ENCODE results near the gene DUSP8. TPM values are rescaled to one million over a fixed set of nuclear protein-coding genes. Genes with fewer than 3 reads are reported as not detected.

Gene DUSP8
- total RNA-seq, 1 donor from 2014 or later = 2.2 TPM

DNA sequence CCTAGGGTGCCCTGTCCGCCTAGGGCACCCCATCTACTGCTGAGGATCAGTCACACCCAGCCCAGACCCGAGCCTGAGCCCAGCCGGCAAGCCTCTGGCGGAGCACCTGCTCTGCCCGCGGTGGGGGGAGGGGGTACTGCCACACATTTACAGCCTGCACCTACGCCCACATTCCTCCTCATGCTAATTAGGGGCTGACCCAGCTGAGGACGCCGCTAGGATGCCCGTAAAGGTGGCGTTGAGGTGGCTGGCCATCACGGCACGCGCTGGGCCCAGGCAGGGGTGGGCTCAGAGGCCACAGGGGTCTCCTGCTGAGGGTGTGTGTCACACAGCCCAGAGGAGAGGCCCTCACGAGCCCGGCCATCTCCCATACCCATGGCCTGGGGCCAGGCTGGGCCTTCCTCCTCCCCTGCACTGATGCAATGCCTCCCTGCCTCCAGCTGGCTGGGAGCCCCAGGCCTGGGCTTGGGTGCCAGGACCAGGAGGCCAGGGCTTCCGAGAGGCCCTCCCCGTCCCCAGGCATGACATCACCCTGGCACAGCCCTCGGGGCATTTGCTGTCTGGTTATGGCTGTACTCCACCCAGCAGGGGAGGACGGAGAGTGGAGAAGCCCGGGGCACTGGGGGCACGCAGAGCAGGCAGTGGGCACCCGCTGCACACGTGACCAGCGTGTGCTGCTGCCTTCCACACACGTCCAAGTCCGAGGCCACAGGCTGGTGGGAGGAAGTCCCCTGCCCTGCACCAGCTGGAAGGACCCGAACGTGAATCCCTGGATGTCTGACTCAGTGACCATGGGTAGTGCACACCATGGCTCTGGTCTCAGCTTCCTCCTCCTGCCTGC lies 12.7 kb downstream of the DUSP8 start:
- Mint-ChIP-seq H3K27me3 (ENCODE audit: unreplicated experiment) (peaks cover 9% of the 10 kb centered on the region), H3K36me3 (ENCODE audit: low read depth, unreplicated experiment) (no peaks in the 10 kb centered on the region), H3K4me1 (ENCODE audit: unreplicated experiment) (no peaks in the 10 kb centered on the region), H3K9me3 (ENCODE audit: unreplicated experiment) (no peaks in the 10 kb centered on the region), H3K4me3 (ENCODE audit: unreplicated experiment) (no peak overlapping the region), H3K27ac (ENCODE audit: unreplicated experiment) (no peak overlapping the region)
- TF ChIP-seq, protein P1, sequence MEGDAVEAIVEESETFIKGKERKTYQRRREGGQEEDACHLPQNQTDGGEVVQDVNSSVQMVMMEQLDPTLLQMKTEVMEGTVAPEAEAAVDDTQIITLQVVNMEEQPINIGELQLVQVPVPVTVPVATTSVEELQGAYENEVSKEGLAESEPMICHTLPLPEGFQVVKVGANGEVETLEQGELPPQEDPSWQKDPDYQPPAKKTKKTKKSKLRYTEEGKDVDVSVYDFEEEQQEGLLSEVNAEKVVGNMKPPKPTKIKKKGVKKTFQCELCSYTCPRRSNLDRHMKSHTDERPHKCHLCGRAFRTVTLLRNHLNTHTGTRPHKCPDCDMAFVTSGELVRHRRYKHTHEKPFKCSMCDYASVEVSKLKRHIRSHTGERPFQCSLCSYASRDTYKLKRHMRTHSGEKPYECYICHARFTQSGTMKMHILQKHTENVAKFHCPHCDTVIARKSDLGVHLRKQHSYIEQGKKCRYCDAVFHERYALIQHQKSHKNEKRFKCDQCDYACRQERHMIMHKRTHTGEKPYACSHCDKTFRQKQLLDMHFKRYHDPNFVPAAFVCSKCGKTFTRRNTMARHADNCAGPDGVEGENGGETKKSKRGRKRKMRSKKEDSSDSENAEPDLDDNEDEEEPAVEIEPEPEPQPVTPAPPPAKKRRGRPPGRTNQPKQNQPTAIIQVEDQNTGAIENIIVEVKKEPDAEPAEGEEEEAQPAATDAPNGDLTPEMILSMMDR (IDR thresholded peaks at IDR 0.05; ENCODE audit: unreplicated experiment) = no peak
- DNase-seq (ENCODE audit: low spot score) = no peak

- Mint-ChIP-seq H3K27ac (ENCODE audit: unreplicated experiment) (no peak overlapping the region), H3K36me3 (ENCODE audit: low read depth, unreplicated experiment) (no peaks in the 10 kb centered on the region), H3K4me1 (ENCODE audit: unreplicated experiment) (no peaks in the 10 kb centered on the region), H3K27me3 (ENCODE audit: unreplicated experiment) (peaks cover 9% of the 10 kb centered on the region), H3K9me3 (ENCODE audit: unreplicated experiment) (no peaks in the 10 kb centered on the region), H3K4me3 (ENCODE audit: unreplicated experiment) (no peak overlapping the region)
- TF ChIP-seq, protein P1 (IDR thresholded peaks at IDR 0.05; ENCODE audit: unreplicated experiment) = no peak
- no peak for DNase-seq (ENCODE audit: low spot score)
These were observed 13.3 kb downstream of the DUSP8 start for GRCh38 chr11:1558775-1559110.

GRCh38 chr11:1557904-1558774 lies 13.9 kb downstream of the DUSP8 start:
- Mint-ChIP-seq H3K4me1 (ENCODE audit: unreplicated experiment) (no peaks in the 10 kb centered on the region), H3K27ac (ENCODE audit: unreplicated experiment) (no peak overlapping the region)

DNA sequence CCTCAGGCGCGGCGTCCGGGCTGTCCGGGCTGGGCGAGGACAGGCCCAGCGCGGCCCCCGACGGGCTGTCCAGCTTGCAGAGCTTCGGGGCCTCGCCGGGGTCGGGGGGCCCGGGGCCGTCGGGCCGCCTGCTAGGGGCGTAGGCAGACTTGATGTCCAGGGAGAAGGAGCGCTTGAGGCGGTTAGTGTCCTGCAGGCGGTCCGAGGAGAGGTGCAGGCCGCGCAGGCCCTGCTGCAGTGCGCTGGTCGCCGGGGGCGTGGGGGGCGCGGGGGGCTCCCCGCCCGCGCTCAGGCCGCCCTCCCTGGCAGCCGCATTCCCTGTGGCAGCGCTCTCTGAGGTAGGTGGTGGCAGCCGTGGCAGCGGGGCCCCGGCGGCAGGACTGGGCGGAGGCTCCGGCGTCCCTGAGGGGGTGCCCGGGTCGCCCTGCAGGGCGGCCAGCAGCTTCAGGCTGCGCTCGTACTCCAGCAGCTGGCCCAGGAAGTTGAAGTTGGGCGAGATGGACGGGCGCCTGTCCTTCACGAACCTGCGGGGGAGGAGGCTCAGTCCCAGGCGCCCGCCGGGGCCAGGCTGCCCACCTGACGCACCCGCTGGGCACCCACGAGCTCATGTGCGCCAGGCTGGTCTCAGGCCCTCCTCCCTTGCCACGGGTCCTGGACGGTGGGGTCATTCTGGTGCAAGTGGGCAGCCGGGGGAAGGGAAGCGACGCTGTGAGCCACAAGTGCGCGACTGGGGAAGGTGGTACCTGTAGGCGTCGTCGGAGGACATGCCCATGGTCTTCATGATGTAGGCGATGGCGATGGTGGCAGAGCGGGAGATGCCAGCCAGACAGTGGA lies 14.8 kb downstream of the DUSP8 start:
- peaks cover 7% of the 10 kb centered on the region for H3K27me3 Mint-ChIP-seq (ENCODE audit: unreplicated experiment)
- H3K9me3 Mint-ChIP-seq (ENCODE audit: unreplicated experiment) = no peaks in the 10 kb centered on the region
- H3K4me1 Mint-ChIP-seq (ENCODE audit: unreplicated experiment) = no peaks in the 10 kb centered on the region
- H3K36me3 Mint-ChIP-seq (ENCODE audit: low read depth, unreplicated experiment) = no peaks in the 10 kb centered on the region
- TF ChIP-seq, protein P1 (IDR thresholded peaks at IDR 0.05; ENCODE audit: unreplicated experiment) = no peak
- DNase-seq (ENCODE audit: low spot score) = no peak
- no peak overlapping the region for H3K27ac Mint-ChIP-seq (ENCODE audit: unreplicated experiment)
- H3K4me3 Mint-ChIP-seq (ENCODE audit: unreplicated experiment) = no peak overlapping the region

More at GRCh38 chr11:1557904-1558774, 13.9 kb downstream of the DUSP8 start:
- Mint-ChIP-seq H3K36me3 (ENCODE audit: low read depth, unreplicated experiment) (no peaks in the 10 kb centered on the region), H3K9me3 (ENCODE audit: unreplicated experiment) (no peaks in the 10 kb centered on the region), H3K4me3 (ENCODE audit: unreplicated experiment) (no peak overlapping the region), H3K27me3 (ENCODE audit: unreplicated experiment) (peaks cover 12% of the 10 kb centered on the region)
- no peak for DNase-seq (ENCODE audit: low spot score)
- TF ChIP-seq, protein P1 (IDR thresholded peaks at IDR 0.05; ENCODE audit: unreplicated experiment) = no peak
